Keratinocyte (primary cell): Measurements from ENCODE around the gene LHX2.

Source experiments
- CTCF ChIP-seq, 3 experiments: IDR thresholded peaks in 1 of 3; conservative IDR thresholded peaks in 1 of 3; optimal IDR thresholded peaks in 1 of 3; 2 replicates in 2 of 3; 3 replicates in 1 of 3; pipeline versions ENCODE3 to v1.5.1; 2011; ENCODE audit warnings: low read length in 3 of 3, mild to moderate bottlenecking in 3 of 3, moderate library complexity in 2 of 3, control low read depth in 1 of 3, inconsistent platforms in 1 of 3; ENCODE audit not compliant: insufficient read depth in 2 of 3; ENCODE audit errors: extremely low read depth in 1 of 3
- EZH2 ChIP-seq: IDR thresholded peaks from one replicate; pipeline ENCODE4 v1.6.1; 2012; ENCODE audit warnings: inconsistent platforms, mild to moderate bottlenecking, low read length, moderate library complexity

DNA sequence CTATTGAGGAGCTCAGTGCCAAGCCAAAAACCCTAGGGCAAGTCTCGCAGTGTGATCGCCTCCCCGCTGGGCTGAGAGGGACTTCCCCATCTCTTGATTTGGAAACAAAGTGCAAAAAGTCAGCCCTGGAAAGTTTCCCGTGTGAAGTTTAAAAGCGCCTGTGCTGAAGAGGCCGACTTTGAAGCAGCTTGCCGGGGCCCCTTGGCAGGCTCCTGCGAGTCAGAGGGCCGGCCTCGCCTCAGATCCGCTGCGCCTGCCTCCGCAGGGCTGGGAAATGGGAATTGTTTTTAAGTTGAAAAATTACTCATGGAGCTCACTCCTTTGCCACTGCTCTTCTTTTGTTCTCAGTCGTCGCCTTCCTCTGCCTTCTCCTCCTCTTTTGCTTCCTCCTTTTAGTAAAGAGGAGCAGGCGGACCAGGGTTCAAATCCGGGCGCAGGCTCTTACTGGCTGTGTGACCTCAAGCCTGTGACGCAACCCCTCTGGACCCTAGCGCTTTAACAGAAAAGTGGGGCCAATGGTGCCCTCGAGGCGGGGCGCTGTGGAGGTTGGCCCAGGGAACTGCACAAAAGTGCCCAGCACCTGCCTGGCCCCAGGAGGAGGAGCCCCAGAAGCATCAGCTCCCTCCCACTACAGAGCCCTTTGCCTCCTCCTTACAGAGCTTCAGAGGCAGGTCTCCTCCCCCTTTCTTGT is 14.7 kb upstream of the LHX2 start:
- no peak for TF ChIP-seq CTCF (optimal IDR thresholded peaks at IDR 0.05 in 1 of 3, IDR thresholded peaks at IDR 0.05 in 1 of 3, conservative IDR thresholded peaks at IDR 0.05 in 1 of 3; ENCODE audit: extremely low read depth in 1 of 3, insufficient read depth in 2 of 3, low read length in 3 of 3)
- TF ChIP-seq EZH2 = no peak
